Adrenal gland (tissue), 12 donors: Measurements from ENCODE around the gene CLEC16A. TPM values are rescaled to one million over a fixed set of nuclear protein-coding genes. Genes with fewer than 3 reads are reported as not detected.

Source experiments
- DNase-seq, 7 donors: peaks; one replicate each; pipeline ENCODE4 v3.0.0-alpha.2; 2019 to 2020
- H3K27ac ChIP-seq, 5 donors: fragments of 200-600 bp; sonication (generic) in 4 of 5; 1 replicate in 3 of 5; 2 replicates in 2 of 5; pipeline versions ENCODE4 v1.5.1 to v1.8.0; 2016 to 2020; ENCODE audit warnings: mild to moderate bottlenecking in 1 of 5
- H3K27me3 ChIP-seq: fragments of 200-600 bp; 2 replicates; pipeline ENCODE4 v1.8.0; 2021
- H3K36me3 ChIP-seq, 2 donors: fragments of 200-600 bp; replicated peaks in 1 of 2; 1 replicate in 1 of 2; 2 replicates in 1 of 2; pipeline versions ENCODE4 v1.5.1 to v1.8.0; 2018 to 2022
- H3K4me1 ChIP-seq, 2 donors: fragments of 200-600 bp; replicated peaks in 1 of 2; 1 replicate in 1 of 2; 2 replicates in 1 of 2; pipeline versions ENCODE4 v1.5.1 to v1.8.0; 2018 to 2021
- H3K4me3 ChIP-seq, 4 donors: fragments of 200-600 bp; sonication (generic) in 3 of 4; one replicate each; pipeline ENCODE4 v1.5.1; 2016 to 2018
- H3K9me3 ChIP-seq, 3 donors: fragments of 200-600 bp; sonication (generic) in 1 of 3; replicated peaks in 1 of 3; 1 replicate in 2 of 3; 2 replicates in 1 of 3; pipeline versions ENCODE4 v1.5.1 to v1.8.0; 2016 to 2021
- POLR2A ChIP-seq, 2 donors: fragments of 450-650 bp; IDR thresholded peaks; one replicate each; pipeline ENCODE4 v1.6.1; 2017; ENCODE audit warnings: antibody characterized with exemption in 2 of 2, mild to moderate bottlenecking in 2 of 2, moderate library complexity in 1 of 2
- WGBS, 4 donors: extraction: QIAGEN DNeasy Blood & Tissue Kit in 2 of 4; methylation state at CpG; one replicate each; pipeline versions ENCODE4 v1.1.5 to v1.1.7; 2013 to 2017; 5-methylcytosine and 5-hydroxymethylcytosine counted together
- intact Hi-C, 2 donors: fragments of 100-400 bp; cut with DNase I; formaldehyde crosslinking; loops; one replicate each; pipeline versions ENCODE4 v1.14.1 to v1.15.0; 2022 to 2023
- polyA plus RNA-seq, 3 donors: library from polyadenylated mRNA; stranded (reverse); fragments of 200-250 nt in 2 of 3; fragments of 350-450 nt in 1 of 3; fragmentation: Illumina TruSeq in 1 of 3; extraction: RNeasy Lipid Tissue Mini Kit (QIAGEN cat#74804) in 1 of 3; gene quantifications; one replicate each; pipeline ENCODE4 v1.2.3, GENCODE V29; 2013 to 2014
- total RNA-seq, 9 donors: library from RNA; depleted of rRNA in 4 of 9; stranded (reverse); fragments of >200 nt in 4 of 9; fragments of 120-200 nt in 1 of 9; fragmentation: NEBNext Ultra II Directional in 1 of 9; extraction: Animal tissue kit (Norgen Biotek cat#: 25700) in 1 of 9; gene quantifications; one replicate each; pipeline versions ENCODE4 v1.1.0 to v1.2.4, GENCODE V29; 2013 to 2023
- TF ChIP-seq, protein P1 (sequence below), 6 experiments: fragments of 450-650 bp in 4 of 6; fragments of 200-600 bp in 2 of 6; sonication (generic) in 1 of 6; IDR thresholded peaks; 1 replicate in 5 of 6; 2 replicates in 1 of 6; pipeline versions ENCODE4 v1.5.1 to v1.8.0; 2016 to 2021; ENCODE audit warnings: antibody characterized with exemption in 6 of 6, mild to moderate bottlenecking in 2 of 6, moderate library complexity in 1 of 6
- donor health status: healthy with polysubstance abuse.
- donor health status: Bipolar disorder and iron deficiency.
- donor health status: DM: yes; HTN: yes; CAD: no.
- donor health status: DM: no; HTN: no; CAD: no.
- donor health status: DM: no; HTN: no; CAD: no.
- donor health status: DM: yes; HTN: yes; CAD: no.

CLEC16A gene
- total and polyA plus RNA-seq, 12 donors: 14.0 to 37.2 (median 27.6) TPM

DNA sequence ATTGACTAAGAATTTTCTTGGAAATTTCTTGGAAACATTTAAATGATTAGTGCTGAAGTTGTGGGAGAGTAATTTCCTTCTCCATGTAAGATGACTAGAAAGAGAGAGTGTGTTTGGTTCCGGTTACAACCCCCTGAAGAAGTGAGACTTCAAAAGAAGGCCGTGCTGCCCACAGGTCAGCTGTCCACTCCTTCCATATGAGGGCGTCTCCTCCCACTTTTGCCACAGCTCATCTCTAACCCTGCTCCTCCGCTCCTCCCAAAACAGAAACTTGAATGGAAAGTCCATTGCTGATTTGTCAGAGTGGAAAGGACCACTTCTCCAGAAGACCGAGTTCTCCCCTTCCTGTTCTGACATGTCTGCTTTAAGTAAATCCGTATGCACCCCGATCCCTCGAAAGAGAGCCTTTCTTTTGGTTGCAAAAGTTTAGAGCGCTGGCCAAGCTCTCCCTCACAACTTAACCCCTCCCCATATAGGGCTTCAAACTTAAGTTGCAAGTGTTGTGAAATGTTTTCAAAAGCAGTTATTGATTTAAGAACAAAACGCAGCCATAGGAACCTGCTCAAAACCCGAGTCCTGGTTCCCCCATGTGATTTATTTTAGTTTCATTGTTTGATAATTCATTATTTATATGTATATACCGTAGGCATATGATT, 182.2 kb downstream of the CLEC16A start:
- Histone ChIP-seq H3K4me3 (no peak overlapping the region), H3K4me1 (peaks cover 8 to 28% of the 10 kb centered on the region in 2 donors), H3K9me3 (no peaks in the 10 kb centered on the region), H3K27ac (no peak overlapping the region), H3K27me3 (no peaks in the 10 kb centered on the region), H3K36me3 (peaks cover 0 to 23% of the 10 kb centered on the region in 2 donors)
- no peak for DNase-seq
- TF ChIP-seq, protein P1, sequence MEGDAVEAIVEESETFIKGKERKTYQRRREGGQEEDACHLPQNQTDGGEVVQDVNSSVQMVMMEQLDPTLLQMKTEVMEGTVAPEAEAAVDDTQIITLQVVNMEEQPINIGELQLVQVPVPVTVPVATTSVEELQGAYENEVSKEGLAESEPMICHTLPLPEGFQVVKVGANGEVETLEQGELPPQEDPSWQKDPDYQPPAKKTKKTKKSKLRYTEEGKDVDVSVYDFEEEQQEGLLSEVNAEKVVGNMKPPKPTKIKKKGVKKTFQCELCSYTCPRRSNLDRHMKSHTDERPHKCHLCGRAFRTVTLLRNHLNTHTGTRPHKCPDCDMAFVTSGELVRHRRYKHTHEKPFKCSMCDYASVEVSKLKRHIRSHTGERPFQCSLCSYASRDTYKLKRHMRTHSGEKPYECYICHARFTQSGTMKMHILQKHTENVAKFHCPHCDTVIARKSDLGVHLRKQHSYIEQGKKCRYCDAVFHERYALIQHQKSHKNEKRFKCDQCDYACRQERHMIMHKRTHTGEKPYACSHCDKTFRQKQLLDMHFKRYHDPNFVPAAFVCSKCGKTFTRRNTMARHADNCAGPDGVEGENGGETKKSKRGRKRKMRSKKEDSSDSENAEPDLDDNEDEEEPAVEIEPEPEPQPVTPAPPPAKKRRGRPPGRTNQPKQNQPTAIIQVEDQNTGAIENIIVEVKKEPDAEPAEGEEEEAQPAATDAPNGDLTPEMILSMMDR (IDR thresholded peaks at IDR 0.05): no peak
- no peak for TF ChIP-seq POLR2A (IDR thresholded peaks at IDR 0.05)
- WGBS, 4 donors: 90 to 96% (median 93%) methylated on average over 12 of the region's 12 CpGs
- intact Hi-C loops: no loop called here

GRCh38 chr16:11127610-11128195, 183.3 kb downstream of the CLEC16A start:
- 78 to 83% (median 80%) methylated on average over 7 of the region's 7 CpGs for WGBS, 4 donors
- intact Hi-C loops: no loop called here
- H3K4me1 ChIP-seq: peaks cover 8 to 33% of the 10 kb centered on the region in 2 donors
- H3K4me3 ChIP-seq: no peak overlapping the region
- no peak for DNase-seq
- peaks cover 0 to 23% of the 10 kb centered on the region in 2 donors for H3K36me3 ChIP-seq
- TF ChIP-seq, protein P1 (IDR thresholded peaks at IDR 0.05): no peak
- TF ChIP-seq POLR2A (IDR thresholded peaks at IDR 0.05): no peak
- no peaks in the 10 kb centered on the region for H3K9me3 ChIP-seq
- no peaks in the 10 kb centered on the region for H3K27me3 ChIP-seq
- peak overlapping the region in 2 of 5 donors; percentile 55 to 56 for H3K27ac ChIP-seq

DNA sequence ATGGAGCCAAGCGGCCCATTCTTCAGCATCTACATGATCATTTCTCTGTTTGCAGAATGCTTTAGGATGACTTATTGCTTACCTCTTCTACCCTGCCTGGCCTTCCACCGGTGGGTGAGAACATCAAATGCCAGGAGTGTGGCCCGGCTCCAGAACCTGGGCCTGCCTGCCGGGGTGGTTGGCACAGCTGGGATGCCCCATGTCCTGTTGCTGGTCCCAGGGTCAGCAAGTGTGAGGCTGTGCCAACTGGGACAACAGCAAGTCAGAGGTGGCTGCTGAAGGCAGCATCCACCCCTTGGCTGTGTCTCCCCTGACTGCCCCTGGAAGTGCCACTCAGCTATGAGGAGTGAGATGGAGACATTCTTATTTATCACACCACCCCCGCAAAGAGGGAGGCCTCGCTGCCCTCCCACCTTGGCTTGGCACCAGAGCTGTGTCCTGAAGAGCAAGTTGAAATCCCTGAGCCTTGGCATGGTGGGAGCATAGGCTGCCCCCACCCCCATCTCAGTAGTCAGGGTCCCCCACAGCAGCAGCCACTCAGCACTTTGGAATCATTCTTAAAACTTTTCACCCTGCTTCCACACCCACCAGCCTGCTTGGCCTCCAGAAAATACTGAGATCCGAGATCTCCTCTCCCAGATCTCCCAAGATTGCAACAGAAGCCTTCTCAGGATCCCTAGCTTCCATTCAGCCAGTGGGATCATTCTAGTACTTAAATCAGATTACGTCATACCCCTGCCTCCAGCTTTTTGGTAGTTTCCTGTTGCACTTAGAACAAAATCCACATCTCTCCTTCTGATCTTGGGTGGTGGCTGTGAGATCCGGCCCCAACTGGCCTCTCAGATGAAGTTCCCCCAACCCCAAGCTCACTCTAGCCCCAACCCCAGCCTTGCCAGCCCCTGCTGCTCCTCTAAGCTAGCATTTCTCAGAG, 184.1 kb downstream of the CLEC16A start:
- no peaks in the 10 kb centered on the region for H3K27me3 ChIP-seq
- intact Hi-C loops: no loop called here
- peaks cover 0 to 19% of the 10 kb centered on the region in 2 donors for H3K36me3 ChIP-seq
- H3K27ac ChIP-seq: peak overlapping the region in 3 of 5 donors; percentile 27 to 56 (median 55)
- H3K9me3 ChIP-seq: no peaks in the 10 kb centered on the region
- no peak overlapping the region for H3K4me3 ChIP-seq
- H3K4me1 ChIP-seq: peaks cover 12 to 41% of the 10 kb centered on the region in 2 donors
- WGBS, 4 donors: 48 to 67% (median 55%) methylated on average over 5 to 9 of the region's 9 CpGs
- TF ChIP-seq, protein P1 (IDR thresholded peaks at IDR 0.05): no peak
- no peak for TF ChIP-seq POLR2A (IDR thresholded peaks at IDR 0.05)
- peak in 5 of 7 donors; percentile 45 to 71 (median 58) for DNase-seq

- TF ChIP-seq, protein P1 (IDR thresholded peaks at IDR 0.05): no peak
- no peak for TF ChIP-seq POLR2A (IDR thresholded peaks at IDR 0.05)
- intact Hi-C loops: no loop called here
- Histone ChIP-seq H3K9me3 (no peaks in the 10 kb centered on the region), H3K4me1 (peaks cover 12 to 47% of the 10 kb centered on the region in 2 donors), H3K4me3 (no peak overlapping the region), H3K27ac (peak overlapping the region in 2 of 5 donors; percentile 32 to 56), H3K36me3 (peaks cover 0 to 12% of the 10 kb centered on the region in 2 donors), H3K27me3 (no peaks in the 10 kb centered on the region)
- no peak for DNase-seq
- 70 to 80% (median 76%) methylated on average over 4 of the region's 4 CpGs for WGBS, 4 donors
These were observed 185.0 kb downstream of the CLEC16A start for GRCh38 chr16:11129378-11129781.
